ENCODE measurements around the gene STEAP3. TPM values are rescaled to one million over a fixed set of nuclear protein-coding genes. Genes with fewer than 3 reads are reported as not detected.

The STEAP3 gene
- total RNA-seq, 4 donors from 2014 or later: 2.5 to 5.9 (median 5.2) TPM

DNA sequence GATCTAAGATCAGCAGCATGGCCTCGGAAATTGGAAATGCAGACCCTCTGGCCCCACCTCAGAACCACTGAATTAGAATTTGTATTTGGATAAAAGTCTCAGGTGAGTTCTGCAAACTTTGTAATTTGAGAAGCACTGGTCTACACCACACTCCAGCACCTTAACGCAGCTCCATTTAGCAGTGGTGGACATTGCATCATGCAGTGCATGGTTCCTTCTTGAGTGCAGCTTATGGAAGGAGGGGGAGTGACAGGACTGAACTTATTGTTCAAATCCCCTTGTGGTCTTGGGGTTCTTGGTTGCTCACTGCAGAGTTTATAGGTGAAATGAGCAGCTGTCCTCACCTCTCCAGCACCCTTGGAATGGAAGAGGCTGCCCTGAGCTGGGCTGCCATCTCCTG is 17.4 kb upstream of the STEAP3 start:
- WGBS: 79% methylated on average over 2 of the region's 2 CpGs
- intact Hi-C loops (cut with DNase I): no loop called here
- DNase-seq (ENCODE audit: extremely low spot score): no peak
- Histone ChIP-seq H3K27me3 (no peaks in the 10 kb centered on the region), H3K36me3 (no peaks in the 10 kb centered on the region), H3K9me3 (no peaks in the 10 kb centered on the region), H3K4me1 (no peaks in the 10 kb centered on the region), H3K27ac (replicated peaks in 1 of 4) (no peak overlapping the region), H3K4me3 (no peak overlapping the region)
- TF ChIP-seq POLR2A (IDR thresholded peaks at IDR 0.05; ENCODE audit: low read depth) (no peak), EP300 (IDR thresholded peaks at IDR 0.05) (no peak), POLR2AphosphoS5 (IDR thresholded peaks at IDR 0.05) (no peak)
- TF ChIP-seq, protein P1, sequence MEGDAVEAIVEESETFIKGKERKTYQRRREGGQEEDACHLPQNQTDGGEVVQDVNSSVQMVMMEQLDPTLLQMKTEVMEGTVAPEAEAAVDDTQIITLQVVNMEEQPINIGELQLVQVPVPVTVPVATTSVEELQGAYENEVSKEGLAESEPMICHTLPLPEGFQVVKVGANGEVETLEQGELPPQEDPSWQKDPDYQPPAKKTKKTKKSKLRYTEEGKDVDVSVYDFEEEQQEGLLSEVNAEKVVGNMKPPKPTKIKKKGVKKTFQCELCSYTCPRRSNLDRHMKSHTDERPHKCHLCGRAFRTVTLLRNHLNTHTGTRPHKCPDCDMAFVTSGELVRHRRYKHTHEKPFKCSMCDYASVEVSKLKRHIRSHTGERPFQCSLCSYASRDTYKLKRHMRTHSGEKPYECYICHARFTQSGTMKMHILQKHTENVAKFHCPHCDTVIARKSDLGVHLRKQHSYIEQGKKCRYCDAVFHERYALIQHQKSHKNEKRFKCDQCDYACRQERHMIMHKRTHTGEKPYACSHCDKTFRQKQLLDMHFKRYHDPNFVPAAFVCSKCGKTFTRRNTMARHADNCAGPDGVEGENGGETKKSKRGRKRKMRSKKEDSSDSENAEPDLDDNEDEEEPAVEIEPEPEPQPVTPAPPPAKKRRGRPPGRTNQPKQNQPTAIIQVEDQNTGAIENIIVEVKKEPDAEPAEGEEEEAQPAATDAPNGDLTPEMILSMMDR (IDR thresholded peaks at IDR 0.05): no peak

DNA sequence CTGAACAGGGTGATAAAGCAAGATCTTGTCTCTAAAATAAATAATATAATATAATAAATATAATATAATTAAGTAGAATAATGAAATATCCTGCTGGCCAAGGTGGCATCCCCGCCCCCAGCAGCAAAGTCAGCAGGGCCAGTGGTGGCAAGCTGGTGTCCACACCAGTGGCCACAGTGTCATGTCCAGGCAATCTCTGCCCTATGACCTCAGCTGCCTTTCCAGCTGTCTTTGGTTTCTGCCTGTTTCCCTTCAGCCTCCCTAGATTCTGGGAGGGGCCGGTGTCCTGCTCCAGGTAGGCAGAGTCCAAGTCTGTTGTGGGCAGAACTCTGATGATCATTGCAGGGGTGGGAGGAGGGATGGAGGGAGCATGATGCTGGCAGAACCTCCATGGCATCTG is 16.2 kb upstream of the STEAP3 start:
- TF ChIP-seq POLR2A (IDR thresholded peaks at IDR 0.05; ENCODE audit: low read depth): no peak
- TF ChIP-seq, protein P1 (IDR thresholded peaks at IDR 0.05): no peak
- no peak for TF ChIP-seq EP300 (IDR thresholded peaks at IDR 0.05)
- no peak for TF ChIP-seq POLR2AphosphoS5 (IDR thresholded peaks at IDR 0.05)
- no peak for DNase-seq (ENCODE audit: extremely low spot score)
- no peak overlapping the region for H3K27ac ChIP-seq (replicated peaks in 1 of 4)
- no peaks in the 10 kb centered on the region for H3K9me3 ChIP-seq
- no peaks in the 10 kb centered on the region for H3K27me3 ChIP-seq
- intact Hi-C loops (cut with DNase I): no loop called here
- H3K36me3 ChIP-seq: no peaks in the 10 kb centered on the region
- WGBS: 80% methylated on average over 2 of the region's 2 CpGs
- no peaks in the 10 kb centered on the region for H3K4me1 ChIP-seq
- no peak overlapping the region for H3K4me3 ChIP-seq

DNA sequence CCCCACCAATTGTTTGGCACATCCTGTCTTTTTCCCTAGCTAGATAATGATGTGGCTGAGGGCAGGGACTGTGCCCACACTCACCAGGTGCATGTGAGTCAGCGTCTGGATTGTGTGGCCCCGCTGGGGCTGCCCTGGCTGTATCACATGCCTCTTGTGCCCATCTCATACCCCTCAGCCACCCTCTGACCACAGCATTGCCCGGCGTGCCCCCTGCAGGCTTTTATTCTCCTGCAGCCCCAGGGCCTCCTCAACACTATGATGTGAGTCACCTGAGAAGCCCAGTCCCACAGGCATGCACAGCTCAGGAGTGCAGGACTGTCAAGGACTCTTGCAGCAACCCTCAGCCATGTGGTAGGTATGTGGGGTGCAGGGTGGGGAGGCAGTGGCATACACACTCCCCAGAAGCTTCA is 14.8 kb upstream of the STEAP3 start:
- TF ChIP-seq, protein P1 (IDR thresholded peaks at IDR 0.05): no peak
- TF ChIP-seq POLR2A (IDR thresholded peaks at IDR 0.05; ENCODE audit: low read depth): no peak
- no peak for TF ChIP-seq POLR2AphosphoS5 (IDR thresholded peaks at IDR 0.05)
- no peak for TF ChIP-seq EP300 (IDR thresholded peaks at IDR 0.05)
- H3K9me3 ChIP-seq: no peaks in the 10 kb centered on the region
- H3K4me1 ChIP-seq: no peaks in the 10 kb centered on the region
- no peaks in the 10 kb centered on the region for H3K27me3 ChIP-seq
- no peaks in the 10 kb centered on the region for H3K36me3 ChIP-seq
- 68% methylated on average over 4 of the region's 4 CpGs for WGBS
- no peak for DNase-seq (ENCODE audit: extremely low spot score)
- H3K27ac ChIP-seq (replicated peaks in 1 of 4): no peak overlapping the region
- intact Hi-C loops (cut with DNase I): no loop called here
- no peak overlapping the region for H3K4me3 ChIP-seq

DNA sequence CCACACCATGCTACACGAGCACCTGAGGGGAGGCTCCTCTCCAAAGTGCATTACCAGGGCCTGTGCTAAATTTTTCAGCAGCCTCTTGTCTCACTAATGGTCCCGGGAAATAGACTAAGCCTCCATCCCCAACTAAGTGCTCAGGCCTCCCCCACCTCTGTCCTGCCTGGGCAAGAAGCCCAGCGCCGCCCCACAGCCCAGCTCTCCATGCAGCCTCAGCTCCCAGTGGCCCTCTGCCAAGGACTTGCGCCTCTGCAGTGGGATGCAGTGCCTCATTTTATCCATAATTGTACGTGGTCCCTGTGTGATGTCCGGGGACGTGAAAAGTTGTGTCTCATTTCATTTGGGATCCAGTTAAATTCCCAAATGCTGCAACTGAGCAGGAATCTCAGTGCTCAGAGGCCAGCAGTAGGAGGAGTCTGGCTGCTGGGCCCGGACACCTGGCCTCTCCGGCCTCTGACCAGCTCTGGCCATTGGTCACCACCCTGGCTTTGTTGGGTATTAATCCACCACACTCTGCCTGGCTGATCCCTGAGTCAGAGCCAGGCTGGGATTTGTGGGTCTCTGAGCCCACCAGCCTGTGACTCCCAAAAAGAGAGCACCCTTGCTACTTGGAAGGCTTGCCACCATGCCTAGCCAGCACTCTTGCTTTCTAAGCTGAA is 11.4 kb upstream of the STEAP3 start:
- H3K36me3 ChIP-seq: no peaks in the 10 kb centered on the region
- no peak overlapping the region for H3K27ac ChIP-seq (replicated peaks in 1 of 4)
- H3K4me3 ChIP-seq: no peak overlapping the region
- intact Hi-C loops (cut with DNase I): no loop called here
- H3K4me1 ChIP-seq: no peaks in the 10 kb centered on the region
- TF ChIP-seq POLR2AphosphoS5 (IDR thresholded peaks at IDR 0.05): no peak
- TF ChIP-seq, protein P1 (IDR thresholded peaks at IDR 0.05): no peak
- TF ChIP-seq POLR2A (IDR thresholded peaks at IDR 0.05; ENCODE audit: low read depth): no peak
- TF ChIP-seq EP300 (IDR thresholded peaks at IDR 0.05): no peak
- WGBS: 51% methylated on average over 9 of the region's 10 CpGs
- H3K9me3 ChIP-seq: no peaks in the 10 kb centered on the region
- no peak for DNase-seq (ENCODE audit: extremely low spot score)
- H3K27me3 ChIP-seq: no peaks in the 10 kb centered on the region

Data from esophagus muscularis mucosa (tissue), 4 donors.